Hepatocyte (in vitro differentiated cells): ENCODE data around the gene ATP6V1B1. TPM values are rescaled to one million over a fixed set of nuclear protein-coding genes. Genes with fewer than 3 reads are reported as not detected.

Experiments used
- DNase-seq: peaks from one replicate; pipeline ENCODE4 v3.0.0-alpha.2; 2016; ENCODE audit warnings: low spot score
- H2AFZ ChIP-seq: fragments of 200-600 bp; sonication (generic); 2 replicates; pipeline ENCODE4 v1.6.0; 2016; ENCODE audit warnings: antibody characterized with exemption, mild to moderate bottlenecking
- H3K27ac ChIP-seq: fragments of 200-600 bp; sonication (generic); 2 replicates; pipeline ENCODE4 v1.5.1; 2016; ENCODE audit warnings: mild to moderate bottlenecking
- H3K27me3 ChIP-seq: fragments of 200-600 bp; sonication (generic); 2 replicates; pipeline ENCODE4 v1.6.1; 2016
- H3K36me3 ChIP-seq: fragments of 200-600 bp; sonication (generic); replicated peaks from 2 replicates; pipeline ENCODE4 v1.5.1; 2016; ENCODE audit warnings: low read depth; ENCODE audit not compliant: insufficient read depth
- H3K4me1 ChIP-seq: fragments of 200-600 bp; sonication (generic); 2 replicates; pipeline ENCODE4 v1.5.1; 2016; ENCODE audit warnings: mild to moderate bottlenecking, moderate library complexity; ENCODE audit not compliant: insufficient read depth
- H3K4me2 ChIP-seq: fragments of 200-600 bp; sonication (generic); 2 replicates; pipeline ENCODE4 v1.6.0; 2016
- H3K4me3 ChIP-seq: fragments of 200-600 bp; sonication (generic); 2 replicates; pipeline ENCODE4 v1.5.1; 2016; ENCODE audit warnings: mild to moderate bottlenecking
- H3K79me2 ChIP-seq: fragments of 200-600 bp; sonication (generic); 2 replicates; pipeline ENCODE4 v1.6.0; 2017; ENCODE audit warnings: mild to moderate bottlenecking
- H3K9me2 ChIP-seq: fragments of 200-600 bp; sonication (generic); replicated peaks from 2 replicates; pipeline ENCODE4 v1.6.0; 2017; ENCODE audit warnings: mild to moderate bottlenecking; ENCODE audit not compliant: insufficient read depth
- H3K9me3 ChIP-seq: fragments of 200-600 bp; sonication (generic); 2 replicates; pipeline ENCODE4 v1.5.1; 2016; ENCODE audit warnings: low read depth, mild to moderate bottlenecking
- H4K20me1 ChIP-seq: fragments of 200-600 bp; sonication (generic); 2 replicates; pipeline ENCODE4 v1.6.0; 2016; ENCODE audit warnings: mild to moderate bottlenecking; ENCODE audit not compliant: insufficient read depth, poor library complexity, severe bottlenecking
- CTCF ChIP-seq: fragments of 200-600 bp; sonication (generic); IDR thresholded peaks from 2 replicates; pipeline ENCODE4 v1.5.1; 2016; ENCODE audit warnings: antibody characterized with exemption, mild to moderate bottlenecking; ENCODE audit not compliant: poor library complexity
- EZH2 ChIP-seq: fragments of 200-600 bp; sonication (generic); IDR thresholded peaks from 2 replicates; pipeline ENCODE4 v1.6.1; 2016; ENCODE audit warnings: antibody characterized with exemption, mild to moderate bottlenecking, borderline replicate concordance
- EZH2phosphoT487 ChIP-seq: fragments of 200-600 bp; sonication (generic); IDR thresholded peaks from one replicate; pipeline ENCODE4 v1.6.1; 2018; ENCODE audit warnings: antibody characterized with exemption, mild to moderate bottlenecking, low read depth, moderate library complexity; ENCODE audit not compliant: unreplicated experiment, severe bottlenecking
- WGBS: methylation state at CpG from one replicate; pipeline ENCODE4 v1.1.6; 2016; ENCODE audit warnings: low lambda C conversion rate; ENCODE audit errors: missing lambda C conversion rate; 5-methylcytosine and 5-hydroxymethylcytosine counted together
- polyA plus RNA-seq: library from polyadenylated mRNA; unstranded; fragments of >200 nt; fragmentation: Nextera tagmentation; extraction: Ambion mirVana; gene quantifications from 2 replicates; pipeline ENCODE4 v1.2.1, GENCODE V29; 2016
- total RNA-seq: library from RNA; depleted of rRNA; stranded (reverse); fragments of >200 nt; gene quantifications from 2 replicates; pipeline ENCODE4 v1.2.3, GENCODE V29; 2014

ATP6V1B1 gene
- total and polyA plus RNA-seq, 2 experiments from 2014 or later: 1.7 to 2.9 TPM

GRCh38 chr2:70987386-70987785 lies 51.7 kb downstream of the ATP6V1B1 start:
- no peak for DNase-seq
- Histone ChIP-seq H3K4me2 (no peak overlapping the region), H3K9me2 (no peaks in the 10 kb centered on the region), H3K4me3 (no peak overlapping the region), H4K20me1 (no peaks in the 10 kb centered on the region), H3K9me3 (no peaks in the 10 kb centered on the region), H2AFZ (no peak overlapping the region), H3K79me2 (peaks cover 3% of the 10 kb centered on the region), H3K27ac (no peak overlapping the region), H3K4me1 (no peaks in the 10 kb centered on the region), H3K27me3 (no peaks in the 10 kb centered on the region), H3K36me3 (no peaks in the 10 kb centered on the region)
- no peak for TF ChIP-seq CTCF
- no peak for TF ChIP-seq EZH2phosphoT487
- TF ChIP-seq EZH2: no peak
- WGBS: 87% methylated on average over 1 of the region's 1 CpG

DNA sequence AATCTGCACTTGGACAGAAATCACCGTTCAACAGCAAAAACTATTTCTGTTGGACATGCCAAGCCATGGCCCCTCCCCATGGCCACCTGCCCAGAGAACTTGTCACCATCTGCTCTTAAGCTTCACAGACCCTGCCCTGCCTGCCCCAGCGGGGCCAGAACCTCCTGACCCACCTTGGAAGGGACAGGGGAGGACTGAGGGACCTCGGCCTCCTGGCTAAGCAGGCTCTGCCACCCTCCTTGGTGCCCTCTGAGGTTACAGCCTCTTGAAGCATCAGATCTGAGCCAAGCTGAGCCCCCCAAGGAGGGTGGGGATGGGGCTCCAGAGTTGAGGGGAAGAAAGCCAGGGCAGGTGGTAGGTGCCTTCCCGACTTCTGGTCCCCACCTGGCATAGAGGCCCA lies 52.5 kb downstream of the ATP6V1B1 start:
- no peak for DNase-seq
- Histone ChIP-seq H2AFZ (no peak overlapping the region), H3K79me2 (peaks cover 11% of the 10 kb centered on the region), H3K4me2 (no peak overlapping the region), H3K27me3 (no peaks in the 10 kb centered on the region), H3K36me3 (no peaks in the 10 kb centered on the region), H3K4me1 (peaks cover 6% of the 10 kb centered on the region), H4K20me1 (no peaks in the 10 kb centered on the region), H3K4me3 (no peak overlapping the region), H3K9me3 (no peaks in the 10 kb centered on the region), H3K27ac (no peak overlapping the region), H3K9me2 (no peaks in the 10 kb centered on the region)
- 90% methylated on average over 4 of the region's 4 CpGs for WGBS
- no peak for TF ChIP-seq EZH2phosphoT487
- TF ChIP-seq EZH2: no peak
- no peak for TF ChIP-seq CTCF

DNA sequence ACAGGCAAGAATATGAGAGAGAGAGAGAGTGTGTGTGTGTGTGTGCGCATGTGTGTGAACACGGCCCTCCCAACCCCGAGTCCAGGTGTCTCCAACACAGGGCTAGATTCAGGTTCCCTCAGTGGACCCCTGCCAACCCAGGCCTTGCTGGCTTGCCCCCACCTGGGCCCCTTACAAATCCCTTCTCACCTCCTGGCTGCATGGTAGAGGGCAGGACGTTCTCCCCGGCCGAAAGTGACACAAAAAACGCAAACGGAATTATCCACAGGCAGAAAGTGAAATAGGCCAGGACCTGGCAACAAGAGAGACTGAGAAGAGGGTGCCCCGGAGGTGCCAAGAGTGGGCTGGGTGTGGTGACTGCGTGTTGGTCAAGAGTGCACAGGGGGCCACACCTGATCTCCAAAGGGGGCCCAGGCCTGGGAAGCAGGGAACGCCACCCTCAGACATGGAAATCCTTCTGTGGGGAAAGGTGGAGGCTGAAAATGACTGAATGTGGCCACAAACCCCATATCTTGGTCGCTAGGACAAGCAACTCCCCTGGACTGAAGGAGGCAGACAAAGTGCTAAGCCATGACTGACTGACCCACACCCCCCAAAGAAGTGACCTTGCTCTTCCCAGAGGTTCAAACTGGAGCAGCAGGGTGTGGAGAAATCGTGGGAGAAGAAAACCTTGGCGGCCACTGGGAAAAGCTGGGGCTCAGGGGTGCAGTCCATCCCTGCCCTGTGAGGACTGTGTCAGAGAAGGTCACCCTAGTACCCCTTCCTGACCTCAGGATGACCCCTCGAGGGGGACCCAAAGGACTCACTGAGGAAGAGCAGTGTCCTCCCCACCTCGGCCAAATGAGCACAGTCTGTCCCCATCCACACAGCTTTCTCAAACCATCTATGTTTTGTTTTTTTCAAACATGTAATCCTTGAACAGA lies 53.3 kb downstream of the ATP6V1B1 start:
- Histone ChIP-seq H3K9me2 (no peaks in the 10 kb centered on the region), H3K27ac (no peak overlapping the region), H3K79me2 (peaks cover 19% of the 10 kb centered on the region), H3K4me2 (no peak overlapping the region), H3K4me3 (no peak overlapping the region), H4K20me1 (peaks cover 8% of the 10 kb centered on the region), H2AFZ (no peak overlapping the region), H3K27me3 (no peaks in the 10 kb centered on the region), H3K4me1 (peaks cover 12% of the 10 kb centered on the region), H3K9me3 (no peaks in the 10 kb centered on the region), H3K36me3 (no peaks in the 10 kb centered on the region)
- TF ChIP-seq EZH2phosphoT487 (no peak), CTCF (no peak), EZH2 (no peak)
- no peak for DNase-seq
- 95% methylated on average over 16 of the region's 16 CpGs for WGBS
